Measurements from ENCODE around the gene SERPINB7.

The SERPINB7 gene

DNA sequence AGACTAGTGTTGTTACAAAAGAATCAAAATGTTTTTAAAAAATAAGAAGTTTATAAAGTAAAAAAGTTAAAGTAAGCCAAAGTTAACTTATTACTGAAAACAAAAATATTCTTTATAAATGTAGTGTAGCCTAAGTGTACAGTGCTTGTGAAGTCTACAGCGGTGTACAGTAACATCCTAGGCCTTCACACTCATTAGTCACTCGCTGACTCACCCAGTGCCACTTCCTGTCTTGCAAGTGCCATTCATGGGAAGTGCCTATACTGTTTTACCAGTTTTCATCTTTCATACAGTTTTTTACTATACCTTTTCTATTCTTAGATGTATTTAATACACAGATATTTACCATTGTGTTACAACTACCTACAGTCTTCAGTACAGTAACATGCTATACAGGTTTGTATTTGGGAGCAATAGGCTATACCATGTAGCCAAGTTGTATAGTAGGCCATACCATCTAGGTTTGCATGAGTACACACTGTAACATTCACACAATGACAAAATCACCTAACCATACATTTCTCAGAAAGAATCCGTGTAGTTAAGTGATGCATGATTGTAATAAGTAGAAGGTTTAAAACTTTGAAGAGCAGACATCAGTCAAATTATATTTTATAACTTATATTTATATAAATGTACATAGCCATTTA lies 13.4 kb downstream of the SERPINB7 start:
- no peak for TF ChIP-seq CTCF (IDR thresholded peaks at IDR 0.05)

DNA sequence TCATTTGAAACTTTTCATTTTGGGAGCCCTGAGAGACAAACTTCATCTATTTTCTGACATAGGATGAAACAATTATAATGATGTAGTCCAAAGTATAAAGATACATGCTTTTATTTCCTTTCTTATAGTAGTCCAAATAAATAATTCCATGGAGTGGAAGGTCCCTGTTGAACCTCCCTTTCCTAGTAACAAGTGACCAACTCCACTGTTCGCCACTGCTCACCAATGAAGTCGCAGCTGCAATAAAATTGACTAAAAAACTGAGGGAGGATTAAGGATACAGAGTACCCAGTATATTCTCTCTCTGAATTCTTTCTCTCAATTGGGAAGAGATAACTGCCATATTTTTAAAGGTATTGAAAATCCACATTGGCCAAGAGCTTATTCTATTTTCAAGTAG lies 14.1 kb downstream of the SERPINB7 start:
- no peak for TF ChIP-seq CTCF (IDR thresholded peaks at IDR 0.05)

- TF ChIP-seq CTCF (IDR thresholded peaks at IDR 0.05): no peak
Measured at GRCh38 chr18:63795606-63796005, 20.4 kb downstream of the SERPINB7 start.

- TF ChIP-seq CTCF (IDR thresholded peaks at IDR 0.05): no peak
Measured at GRCh38 chr18:63799189-63799588, 24.0 kb downstream of the SERPINB7 start.

DNA sequence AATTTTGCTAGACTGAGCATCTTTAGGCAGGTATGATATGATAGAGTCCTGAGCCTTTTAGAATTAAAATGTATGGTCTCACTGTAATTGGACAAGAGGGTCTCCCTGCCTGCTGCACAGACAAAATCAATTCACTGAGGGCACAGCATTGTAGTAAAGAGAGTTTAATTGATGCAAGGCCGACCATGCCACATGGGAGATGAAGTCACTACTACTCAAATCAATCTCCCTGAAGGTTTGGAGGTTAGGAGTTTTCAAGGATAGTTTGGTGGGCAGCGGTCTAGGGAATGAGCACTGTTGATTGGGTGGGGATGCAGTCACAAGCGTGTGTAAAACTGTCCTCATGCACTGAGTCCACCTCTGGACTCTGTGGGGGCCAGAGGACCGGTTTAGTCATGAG lies 26.1 kb downstream of the SERPINB7 start:
- no peak for TF ChIP-seq CTCF (IDR thresholded peaks at IDR 0.05)

- no peak for TF ChIP-seq CTCF (IDR thresholded peaks at IDR 0.05)
Measured at GRCh38 chr18:63808125-63808524, 32.9 kb downstream of the SERPINB7 start.

DNA sequence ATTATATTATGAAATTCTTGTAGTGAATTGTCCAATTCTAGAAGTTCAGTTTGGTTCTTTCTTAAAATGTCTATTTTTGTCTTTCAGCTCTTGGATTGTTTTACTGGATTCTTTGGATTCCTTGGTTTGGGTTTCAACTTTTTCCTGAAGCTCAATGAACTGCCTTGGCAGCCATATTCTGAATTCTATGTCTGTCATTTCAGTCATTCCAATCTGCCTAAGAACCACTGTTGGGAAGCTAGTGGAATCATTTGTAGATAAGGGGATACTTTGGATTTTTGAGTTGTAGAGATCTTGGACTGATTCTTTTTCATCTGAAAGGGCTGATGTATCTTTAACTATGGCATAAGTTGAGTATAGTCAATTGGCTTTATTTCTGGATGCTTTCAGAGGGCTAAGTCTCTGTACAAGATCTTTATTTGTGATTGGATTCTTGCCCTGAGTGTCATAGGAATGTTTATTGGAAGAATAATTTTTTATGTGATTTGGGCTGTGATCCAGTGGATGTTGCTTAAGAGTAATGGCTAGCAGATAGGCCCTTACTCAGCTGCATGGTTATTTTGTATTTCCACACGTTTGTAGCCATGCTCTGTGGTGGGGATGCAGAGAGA lies 42.3 kb downstream of the SERPINB7 start:
- TF ChIP-seq CTCF (IDR thresholded peaks at IDR 0.05): no peak
